Stimulated activated CD8-positive, alpha-beta memory T cell treated with anti-CD3 and anti-CD28 coated beads, Interleukin-2, amount 100 ng/mL, for 1 hour (primary cell): Measurements from ENCODE around the gene PHLPP1.

ENCODE experiments used
- DNase-seq, 2 donors: peaks; one replicate each; pipeline ENCODE4 v3.0.0-alpha.2; 2020; ENCODE audit warnings: low read depth in 2 of 2

The PHLPP1 gene

DNA sequence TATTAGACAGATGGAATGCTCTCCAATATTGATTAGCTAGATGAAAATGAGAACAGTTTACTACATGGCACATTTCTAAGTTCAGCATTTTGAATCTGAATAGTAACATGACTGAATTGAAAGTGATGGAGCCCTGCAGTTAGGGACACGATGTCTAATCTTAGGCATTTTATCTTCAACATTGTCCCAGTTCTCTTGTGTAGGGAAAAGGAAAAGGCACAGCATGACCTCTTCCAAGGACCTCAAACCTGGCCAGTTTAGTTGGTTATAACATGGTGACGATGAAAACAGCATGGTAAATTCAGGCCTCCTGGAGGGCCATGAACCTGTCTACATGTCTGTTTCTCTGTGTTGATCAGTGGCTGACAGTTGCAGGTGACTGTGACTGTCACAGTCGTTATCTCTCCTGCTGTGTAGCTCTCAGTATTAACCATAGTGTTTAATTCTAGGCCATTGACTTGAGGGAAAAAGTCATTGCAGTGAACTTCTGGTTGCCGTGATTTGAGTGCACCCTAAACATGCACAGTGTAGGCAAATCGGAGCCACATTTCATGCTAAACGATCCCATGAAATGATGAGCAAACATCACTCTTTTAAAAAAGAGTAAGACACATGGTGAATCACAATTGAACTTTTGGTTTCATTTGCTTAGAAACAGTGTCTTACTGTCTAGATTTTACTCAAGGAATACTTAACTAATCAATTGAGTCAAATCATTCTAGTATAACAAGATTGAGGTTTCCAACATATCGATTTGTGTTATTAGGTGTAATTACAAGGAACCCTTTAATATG, 129.7 kb downstream of the PHLPP1 start:
- DNase-seq, result no peak

DNA sequence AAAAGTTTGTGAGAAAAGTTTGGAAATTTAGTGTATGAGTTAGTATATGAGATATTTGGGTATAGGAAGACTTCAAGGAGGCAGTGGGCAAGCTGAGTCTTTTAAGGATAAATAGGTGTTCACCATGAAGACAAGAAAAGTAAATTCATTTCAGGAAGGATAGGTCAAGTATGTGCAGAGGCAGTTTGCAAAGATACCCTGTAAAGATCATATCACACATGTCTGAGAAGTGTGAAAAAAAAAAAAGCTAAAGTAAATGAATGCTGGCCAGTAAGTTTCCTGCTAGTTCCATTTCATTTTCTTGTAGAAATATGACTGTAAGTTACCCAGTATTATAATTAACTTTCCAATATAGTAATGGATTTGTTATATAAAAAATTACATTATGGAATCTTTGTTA, 131.0 kb downstream of the PHLPP1 start:
- no peak for DNase-seq

DNA sequence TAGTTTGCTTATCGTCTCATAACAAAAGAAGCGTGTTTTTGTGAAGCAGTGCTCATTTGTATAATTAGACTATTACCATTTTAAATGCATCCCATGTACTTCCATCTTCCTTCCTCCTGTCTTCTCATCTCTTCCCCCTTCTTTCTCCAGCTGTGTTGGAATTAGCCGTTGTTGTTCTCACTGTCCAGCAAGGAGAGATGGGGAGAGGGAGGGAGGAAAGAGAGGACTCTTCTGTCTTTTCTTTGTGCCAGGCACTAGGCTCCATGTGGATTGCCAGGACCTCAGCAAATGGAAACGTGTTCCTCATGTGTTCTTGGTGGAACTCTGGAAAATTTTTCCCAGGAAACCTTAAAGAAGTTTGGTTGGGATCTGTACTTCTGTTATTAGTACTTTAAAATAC, 131.7 kb downstream of the PHLPP1 start:
- DNase-seq, result no peak

DNA sequence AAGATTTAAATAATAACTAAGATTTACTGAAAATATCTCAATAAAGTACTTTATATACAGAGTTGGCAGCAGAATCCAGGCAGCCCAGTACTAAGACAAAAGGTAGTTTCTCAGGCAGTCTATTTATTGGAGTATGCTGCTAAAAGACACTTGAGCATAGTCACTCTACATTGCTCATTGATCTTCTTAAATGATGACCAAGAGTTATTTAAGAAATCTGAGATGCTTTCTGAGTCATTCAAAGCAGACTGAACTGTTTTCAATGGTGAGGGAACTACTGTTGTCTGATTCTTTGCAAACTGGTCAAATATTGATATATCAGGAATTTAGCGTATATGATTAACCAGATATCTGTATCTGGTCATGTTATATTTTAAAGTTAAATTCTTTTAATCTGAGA, 133.6 kb downstream of the PHLPP1 start:
- no peak for DNase-seq

DNA sequence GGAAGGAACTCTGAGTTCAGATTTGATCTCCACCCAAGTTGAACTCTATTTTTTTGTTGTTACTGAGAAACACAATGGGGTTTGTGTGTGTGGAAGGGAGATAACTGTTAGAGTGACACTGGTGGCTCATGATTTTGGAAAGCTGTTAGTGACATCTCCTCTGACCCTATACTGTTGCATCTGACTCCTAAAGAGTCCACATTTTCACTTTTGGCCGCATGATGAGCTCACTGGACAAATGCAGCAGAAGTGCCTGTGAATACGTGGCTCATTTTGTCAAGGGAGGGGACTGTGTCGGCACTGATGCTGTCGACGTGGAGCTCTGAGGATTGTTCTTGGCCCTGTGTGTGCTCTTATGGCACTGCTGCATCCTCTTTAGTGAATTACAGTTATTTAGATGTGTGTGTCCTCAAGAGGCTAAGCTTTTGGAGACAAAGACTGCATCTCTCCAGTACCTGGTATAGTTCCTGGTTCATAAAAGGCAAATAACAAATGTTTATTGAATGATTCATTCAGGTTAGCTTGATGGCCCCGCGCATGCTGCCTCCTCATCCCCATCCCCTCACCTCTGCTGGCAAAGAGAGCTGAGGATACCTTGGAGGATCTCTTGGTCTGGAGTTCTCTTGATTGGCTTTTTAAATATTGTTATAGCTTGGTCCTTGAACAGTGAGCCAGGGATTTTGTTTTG, 135.4 kb downstream of the PHLPP1 start:
- no peak for DNase-seq

DNA sequence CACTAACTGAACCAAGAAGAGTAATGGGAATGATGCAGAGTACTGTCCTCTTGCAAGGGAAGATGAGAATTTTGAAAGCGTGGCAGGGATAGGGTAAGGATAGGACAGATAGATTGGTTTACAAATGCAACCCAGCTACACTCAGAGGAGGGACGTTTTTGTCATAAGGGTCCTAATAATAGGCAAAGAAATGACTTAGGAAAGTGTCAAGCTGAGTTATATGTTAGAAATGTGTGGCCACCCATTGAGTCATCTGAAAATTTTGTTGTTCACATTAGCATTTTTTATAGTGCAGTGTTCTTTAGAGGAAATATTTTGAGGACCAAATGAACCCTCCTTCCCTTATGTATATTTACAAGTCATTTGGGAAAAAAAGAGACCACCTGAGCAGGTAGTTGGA, 137.5 kb downstream of the PHLPP1 start:
- DNase-seq, result no peak

DNA sequence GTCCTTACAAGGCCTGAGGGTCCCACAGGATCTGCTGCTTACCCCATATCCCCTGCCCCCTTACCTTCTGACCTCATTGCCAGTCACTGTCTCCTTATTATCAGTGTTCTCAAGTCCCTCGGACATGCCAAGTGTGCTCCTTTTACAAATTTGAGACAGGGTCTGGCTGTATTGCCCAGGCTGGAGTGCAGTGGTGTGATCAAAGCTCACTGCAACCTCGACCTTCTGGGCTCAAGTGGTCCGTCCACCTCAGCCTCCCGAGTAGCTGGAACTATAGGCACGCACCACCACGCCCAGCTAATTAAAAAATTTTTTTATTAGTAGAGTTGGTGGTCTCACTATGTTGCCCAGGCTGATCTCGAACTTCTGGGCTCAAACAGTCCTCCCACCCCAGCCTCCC, 141.0 kb downstream of the PHLPP1 start:
- DNase-seq, result no peak

DNA sequence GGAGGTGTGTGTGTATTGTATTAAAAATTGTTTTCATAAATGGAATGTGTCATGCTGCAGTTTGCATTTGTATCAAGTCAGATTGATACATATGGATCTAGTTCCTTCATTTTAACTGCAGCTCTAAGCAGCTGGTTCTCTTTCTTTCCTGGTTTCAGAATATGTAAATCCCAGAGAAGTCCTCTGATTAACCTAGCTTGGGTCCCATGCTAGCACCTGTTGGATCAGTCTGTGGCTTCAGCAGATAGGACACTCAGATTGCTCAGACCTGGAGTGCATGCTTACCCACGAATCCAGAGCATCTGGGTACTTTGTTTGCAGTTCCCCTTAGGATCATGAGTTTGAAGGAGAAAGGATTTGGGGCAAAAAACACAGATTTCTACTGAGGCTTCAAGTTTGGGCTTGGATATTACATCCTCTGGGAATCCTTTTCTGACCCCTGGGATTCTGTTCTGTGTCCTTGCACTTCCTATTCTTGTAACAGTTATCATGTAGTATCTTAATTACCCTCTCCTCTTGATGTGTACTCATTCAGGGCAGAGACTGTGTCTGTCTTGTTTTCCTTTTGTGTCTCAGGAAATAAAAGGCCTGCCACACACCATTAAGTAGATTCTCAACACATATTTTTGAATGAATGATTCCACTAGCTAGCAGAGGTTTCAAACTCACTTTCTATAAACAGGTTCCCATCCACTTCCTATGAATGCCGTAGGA, 142.1 kb downstream of the PHLPP1 start:
- no peak for DNase-seq

DNA sequence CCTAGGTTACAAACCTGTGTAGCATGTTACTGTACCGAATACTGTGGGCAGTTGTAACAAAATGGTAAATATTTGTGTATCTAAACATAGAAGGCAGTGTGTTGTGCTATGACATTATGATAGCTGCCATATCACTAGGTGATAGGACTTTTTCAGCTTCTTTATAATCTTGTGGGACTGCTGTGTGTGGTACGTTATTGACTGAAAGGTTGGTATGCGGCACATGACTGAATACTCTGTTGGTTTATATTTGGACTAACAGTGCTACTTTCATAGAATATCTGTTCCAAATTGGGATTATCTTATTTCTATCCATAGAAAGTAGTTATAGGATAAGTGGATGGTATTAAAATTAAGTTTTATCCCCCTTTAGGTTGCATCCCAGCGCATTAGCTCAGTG, 144.7 kb downstream of the PHLPP1 start:
- no peak for DNase-seq

DNA sequence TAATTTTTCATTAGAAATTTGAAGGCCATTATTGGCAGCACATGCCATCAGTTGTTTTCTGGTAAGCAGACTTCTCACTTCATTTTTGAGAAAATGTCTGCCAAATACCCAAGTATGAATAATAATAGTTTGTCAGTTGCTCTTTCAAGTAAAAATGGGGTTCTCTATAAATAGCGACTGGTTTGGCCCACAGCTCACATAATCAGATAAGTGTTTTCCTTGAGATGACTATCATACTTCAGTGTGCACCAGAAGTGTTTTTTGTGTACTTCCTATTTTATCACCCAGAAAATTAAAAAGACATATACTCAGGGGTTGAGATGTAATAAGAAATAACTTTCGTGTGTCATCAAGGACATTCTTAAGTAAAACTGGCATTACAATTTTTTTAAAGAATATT, 147.1 kb downstream of the PHLPP1 start:
- DNase-seq, result no peak

DNA sequence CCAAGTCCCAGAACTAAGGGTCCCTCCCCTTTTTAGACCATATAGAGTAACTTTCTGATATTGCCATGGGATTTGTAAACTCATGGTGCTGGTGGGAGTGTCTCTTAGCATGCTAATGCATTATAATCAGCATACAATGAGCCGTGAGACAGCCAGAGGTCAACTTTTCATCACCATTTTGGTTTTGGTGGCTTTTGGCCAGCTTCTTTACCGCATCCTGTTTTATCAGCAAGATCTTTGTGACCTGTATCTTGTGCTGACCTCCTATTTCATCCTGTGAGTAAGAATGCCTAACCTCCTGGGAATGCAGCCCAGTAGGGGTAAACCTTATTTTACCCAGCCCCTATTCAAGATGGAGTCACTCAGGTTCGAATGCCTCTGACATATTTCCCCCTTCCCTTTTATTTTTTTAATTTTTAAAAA, 148.2 kb downstream of the PHLPP1 start:
- no peak for DNase-seq

DNA sequence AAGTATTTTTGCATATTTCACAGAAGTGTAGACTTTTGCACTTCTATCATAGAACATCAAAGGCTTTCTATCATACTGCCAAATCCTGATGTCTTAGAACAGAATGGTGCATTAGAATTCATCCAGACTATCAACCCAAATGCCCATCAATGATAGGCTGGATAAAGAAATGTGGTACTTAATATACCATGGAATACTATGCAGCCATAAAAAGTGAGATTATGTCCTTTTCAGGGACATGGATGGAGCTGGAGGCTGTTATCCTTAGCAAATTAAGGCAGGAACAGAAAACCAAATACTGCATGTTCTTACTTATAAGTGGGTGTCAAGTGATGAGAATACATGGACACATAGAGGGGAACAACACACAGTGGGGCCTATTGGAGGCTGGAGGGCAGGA, 150.2 kb downstream of the PHLPP1 start:
- DNase-seq, result no peak

DNA sequence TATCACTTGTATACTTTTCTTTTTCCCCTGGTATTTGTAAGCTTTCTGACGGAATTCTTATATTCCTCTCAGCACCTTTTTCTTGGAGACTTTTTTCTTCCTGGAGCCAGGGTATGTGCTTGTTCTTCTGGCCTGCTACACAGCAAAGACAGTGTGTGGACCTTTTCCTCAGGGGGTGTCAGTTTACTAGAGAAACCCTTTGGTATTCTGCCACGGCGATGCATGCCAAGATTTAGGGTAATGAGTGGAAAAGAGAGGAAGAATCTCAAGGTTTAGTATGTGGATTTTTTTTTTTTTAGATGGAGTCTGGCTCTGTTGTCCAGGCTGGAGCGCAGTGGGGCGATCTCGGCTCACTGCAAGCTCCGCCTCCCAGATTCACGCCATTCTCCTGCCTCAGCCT, 152.2 kb downstream of the PHLPP1 start:
- no peak for DNase-seq

DNA sequence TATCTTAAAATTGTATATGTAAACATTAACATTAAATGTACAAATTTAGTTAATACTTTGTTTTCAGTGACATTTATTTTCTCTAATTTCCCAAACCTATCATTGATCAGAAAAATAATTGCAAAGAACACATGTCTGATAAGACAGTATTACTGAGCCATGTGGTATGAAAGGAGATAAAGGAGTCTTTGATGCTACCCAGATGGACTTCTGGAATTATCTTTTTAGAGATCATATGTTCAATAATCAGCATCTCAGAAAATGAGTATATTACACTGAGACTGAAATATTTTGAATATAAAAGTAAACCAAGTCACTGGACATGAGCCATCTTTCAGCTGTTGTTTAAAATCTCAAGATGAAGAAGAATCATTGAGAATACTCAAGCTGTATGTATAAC, 153.3 kb downstream of the PHLPP1 start:
- DNase-seq, result no peak

DNA sequence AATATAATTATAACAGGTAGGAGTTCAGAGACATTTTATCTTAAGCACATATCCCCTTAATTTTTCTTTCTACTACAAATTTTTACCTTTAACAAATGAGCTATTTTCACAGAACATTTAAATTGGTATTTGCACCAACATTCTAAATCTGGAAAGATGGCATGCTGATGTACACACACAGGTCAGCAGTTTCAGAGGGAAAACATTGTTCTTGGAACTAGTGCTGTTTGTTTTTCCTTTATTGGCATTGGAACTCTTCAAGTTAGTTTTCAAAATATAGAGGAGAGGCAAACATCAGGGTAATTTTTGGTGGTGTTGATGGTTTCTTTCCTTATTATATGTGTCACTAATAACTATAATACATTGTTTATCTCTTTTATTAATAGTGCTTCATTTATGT, 155.3 kb downstream of the PHLPP1 start:
- no peak for DNase-seq

DNA sequence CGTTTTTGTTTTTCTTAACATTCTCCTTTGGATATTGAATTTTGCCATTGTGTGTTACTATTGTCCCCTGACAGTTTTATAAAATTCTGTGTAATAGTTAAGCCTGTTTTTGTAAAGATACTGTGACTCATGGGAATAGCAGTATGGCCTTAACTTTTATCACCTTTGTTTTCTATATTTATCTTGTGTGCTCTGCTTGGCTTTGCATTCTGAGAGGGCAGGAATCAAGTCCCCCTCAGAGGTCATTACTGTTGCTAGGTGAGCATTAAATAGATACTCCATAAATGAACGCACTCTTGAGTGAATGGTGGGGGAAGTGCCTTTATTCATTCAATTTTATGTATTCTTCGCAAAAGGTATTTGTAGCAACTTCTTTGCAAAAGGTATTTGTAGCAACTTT, 160.0 kb downstream of the PHLPP1 start:
- no peak for DNase-seq

DNA sequence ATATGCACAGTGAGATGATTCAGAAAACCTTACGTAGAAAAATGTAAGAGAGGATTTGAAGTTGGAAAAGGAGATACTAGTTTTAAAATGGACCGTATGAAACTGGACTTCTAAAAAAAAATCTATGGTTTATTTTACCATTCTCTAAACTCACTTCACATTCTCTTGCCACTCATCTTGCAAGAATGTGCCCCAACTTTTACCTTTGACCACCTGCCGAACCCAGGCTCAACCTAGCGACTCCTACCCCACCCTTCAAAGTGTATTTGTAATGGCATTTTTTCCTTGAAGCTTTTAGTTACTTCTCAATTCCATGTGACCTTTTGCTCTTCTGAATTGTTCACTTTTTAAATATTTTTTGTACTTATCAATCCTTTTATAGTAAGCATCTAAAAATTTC, 160.8 kb downstream of the PHLPP1 start:
- DNase-seq, result no peak

DNA sequence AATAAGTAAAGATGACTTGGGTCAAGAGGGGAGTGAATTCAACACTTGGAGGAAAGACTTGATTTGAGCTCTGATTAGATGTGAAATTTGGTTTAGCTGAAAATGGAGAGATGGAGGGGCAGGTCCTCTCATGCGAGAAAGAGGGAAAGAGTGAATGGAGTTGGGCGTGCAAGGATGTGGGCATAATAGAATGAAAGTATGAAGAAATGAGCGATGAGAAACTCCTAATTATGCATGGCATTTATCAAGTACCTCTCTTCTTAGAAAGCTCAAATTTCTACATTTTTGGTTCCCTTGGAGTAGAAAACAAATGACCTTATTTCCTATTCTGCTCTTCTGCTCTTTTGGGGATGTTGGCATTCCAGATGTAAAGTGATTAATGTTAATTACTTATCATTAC, 161.5 kb downstream of the PHLPP1 start:
- no peak for DNase-seq

DNA sequence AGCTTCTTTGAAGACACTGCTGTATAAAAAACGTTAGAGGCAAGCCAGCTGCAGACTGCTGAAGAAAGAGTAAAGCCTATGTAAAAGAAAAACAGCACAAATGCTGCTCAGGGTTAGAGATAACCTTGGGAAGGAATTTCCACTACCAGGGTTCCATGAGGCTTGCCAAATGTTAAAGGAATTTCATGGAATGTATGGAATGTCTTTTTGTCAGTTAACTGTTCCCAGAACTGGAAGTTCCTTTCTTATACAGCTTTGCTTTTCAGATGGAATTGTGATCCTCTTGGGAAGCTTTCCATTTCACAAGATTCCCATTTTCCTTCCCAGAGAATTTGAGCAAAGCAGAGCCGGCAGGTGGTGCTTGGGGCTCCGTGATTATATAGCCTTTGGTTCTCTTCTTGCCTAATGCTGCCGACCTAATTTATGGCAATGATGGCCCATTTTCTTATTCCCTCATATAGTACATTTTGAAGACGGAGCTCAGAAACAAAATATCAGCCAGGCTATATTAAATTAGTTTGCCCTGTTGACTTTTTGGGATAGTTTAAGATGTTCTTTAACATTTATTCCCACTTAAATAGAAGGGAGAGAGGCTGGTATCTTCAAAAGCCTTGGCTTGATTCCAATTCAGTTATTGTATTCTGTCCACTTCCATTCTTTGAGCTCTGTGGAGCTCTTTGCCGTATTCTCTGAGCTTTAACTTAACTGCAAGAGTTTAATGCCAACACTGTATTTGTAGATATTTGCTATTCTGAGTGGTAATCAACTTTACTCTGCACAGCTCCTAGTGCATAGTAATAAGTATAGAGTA, 162.3 kb downstream of the PHLPP1 start:
- no peak for DNase-seq

DNA sequence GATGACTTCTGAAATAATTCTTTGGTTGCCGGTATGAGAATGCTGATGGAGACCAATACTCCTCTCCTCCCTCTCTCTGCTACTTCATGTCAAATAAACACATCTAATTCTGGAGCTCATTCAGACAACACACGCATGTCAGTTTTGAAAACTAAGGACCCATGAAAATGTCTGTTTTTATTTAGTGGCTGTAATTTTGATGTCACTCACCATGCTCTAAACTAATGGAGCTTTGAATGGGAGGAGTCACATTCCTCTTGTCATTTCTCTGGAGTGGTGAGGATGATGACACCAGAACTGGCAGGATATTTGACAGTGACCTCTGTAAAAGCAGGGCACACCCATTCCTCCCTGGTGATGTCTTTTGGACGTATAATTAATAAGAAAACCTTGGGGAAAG, 163.0 kb downstream of the PHLPP1 start:
- DNase-seq, result no peak

DNA sequence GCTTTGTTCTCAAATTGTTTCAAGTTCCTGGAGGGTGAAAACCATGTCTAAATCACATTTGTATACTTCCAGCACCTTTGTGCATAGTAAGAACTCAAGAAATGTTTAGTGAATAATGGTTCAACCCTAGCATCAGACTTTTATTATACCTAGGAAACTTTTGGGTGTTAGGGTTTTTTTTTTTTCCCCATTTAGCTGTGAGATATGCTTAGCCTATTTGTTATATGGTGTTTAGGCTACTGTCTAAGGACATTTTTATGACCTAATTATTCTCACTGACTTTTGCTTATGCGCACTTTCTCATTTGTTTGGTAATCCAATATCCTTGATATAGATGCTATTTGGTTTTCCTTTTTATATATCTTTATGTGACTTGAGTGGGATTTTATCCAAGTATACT, 164.7 kb downstream of the PHLPP1 start:
- no peak for DNase-seq
